Right atrium auricular region (tissue), 2 donors: ENCODE results near the gene LSM14A. TPM values are rescaled to one million over a fixed set of nuclear protein-coding genes. Genes with fewer than 3 reads are reported as not detected.
"Not testable (repeated sequence)": the region's sequence is repeated elsewhere in the genome, so short reads cannot be mapped to it uniquely, and the experiment has no call there.

Source experiments
- DNase-seq: peaks from one replicate; pipeline ENCODE4 v3.0.0-alpha.2; 2019; ENCODE audit warnings: low spot score
- H3K27ac ChIP-seq, 2 donors: fragments of 200-600 bp; sonication (generic); 1 replicate in 1 of 2; 2 replicates in 1 of 2; pipeline ENCODE4 v1.5.1; 2016 to 2019
- H3K27me3 ChIP-seq, 2 donors: fragments of 200-600 bp; sonication (generic); one replicate each; pipeline versions ENCODE4 v1.5.1 to v1.6.0; 2017 to 2019
- H3K36me3 ChIP-seq: fragments of 200-600 bp; sonication (generic); one replicate; pipeline ENCODE4 v1.5.1; 2016
- H3K4me1 ChIP-seq, 2 donors: fragments of 200-600 bp; sonication (generic); one replicate each; pipeline versions ENCODE4 v1.5.1 to v1.6.0; 2017 to 2019
- H3K4me3 ChIP-seq, 2 donors: fragments of 200-600 bp; sonication (generic); 1 replicate in 1 of 2; 2 replicates in 1 of 2; pipeline ENCODE4 v1.5.1; 2017 to 2019; ENCODE audit warnings: mild to moderate bottlenecking in 1 of 2, moderate library complexity in 1 of 2
- H3K9me3 ChIP-seq, 2 donors: fragments of 200-600 bp; sonication (generic); one replicate each; pipeline ENCODE4 v1.5.1; 2019
- total RNA-seq, 2 donors: library from RNA; depleted of rRNA; stranded (reverse); fragments of >200 nt; gene quantifications; one replicate each; pipeline ENCODE4 v1.1.0, GENCODE V29; 2016
- TF ChIP-seq, protein P1 (sequence below), 2 donors: fragments of 200-600 bp; sonication (generic); IDR thresholded peaks; one replicate each; pipeline ENCODE4 v1.5.1; 2019; ENCODE audit warnings: antibody characterized with exemption in 2 of 2

The LSM14A gene
- total RNA-seq, 2 donors from 2014 or later: 60.3 to 80.2 TPM

GRCh38 chr19:34208291-34208884, 36.1 kb downstream of the LSM14A start:
- H3K9me3 ChIP-seq: no peaks in the 10 kb centered on the region
- TF ChIP-seq, protein P1, sequence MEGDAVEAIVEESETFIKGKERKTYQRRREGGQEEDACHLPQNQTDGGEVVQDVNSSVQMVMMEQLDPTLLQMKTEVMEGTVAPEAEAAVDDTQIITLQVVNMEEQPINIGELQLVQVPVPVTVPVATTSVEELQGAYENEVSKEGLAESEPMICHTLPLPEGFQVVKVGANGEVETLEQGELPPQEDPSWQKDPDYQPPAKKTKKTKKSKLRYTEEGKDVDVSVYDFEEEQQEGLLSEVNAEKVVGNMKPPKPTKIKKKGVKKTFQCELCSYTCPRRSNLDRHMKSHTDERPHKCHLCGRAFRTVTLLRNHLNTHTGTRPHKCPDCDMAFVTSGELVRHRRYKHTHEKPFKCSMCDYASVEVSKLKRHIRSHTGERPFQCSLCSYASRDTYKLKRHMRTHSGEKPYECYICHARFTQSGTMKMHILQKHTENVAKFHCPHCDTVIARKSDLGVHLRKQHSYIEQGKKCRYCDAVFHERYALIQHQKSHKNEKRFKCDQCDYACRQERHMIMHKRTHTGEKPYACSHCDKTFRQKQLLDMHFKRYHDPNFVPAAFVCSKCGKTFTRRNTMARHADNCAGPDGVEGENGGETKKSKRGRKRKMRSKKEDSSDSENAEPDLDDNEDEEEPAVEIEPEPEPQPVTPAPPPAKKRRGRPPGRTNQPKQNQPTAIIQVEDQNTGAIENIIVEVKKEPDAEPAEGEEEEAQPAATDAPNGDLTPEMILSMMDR (IDR thresholded peaks at IDR 0.05): no peak
- H3K4me3 ChIP-seq: no peak overlapping the region
- no peak overlapping the region for H3K27ac ChIP-seq
- H3K27me3 ChIP-seq: no peaks in the 10 kb centered on the region
- DNase-seq: no peak
- no peaks in the 10 kb centered on the region for H3K4me1 ChIP-seq
- H3K36me3 ChIP-seq: peaks cover 52% of the 10 kb centered on the region

- H3K27me3 ChIP-seq: no peaks in the 10 kb centered on the region
- H3K27ac ChIP-seq: no peak overlapping the region
- H3K9me3 ChIP-seq: no peaks in the 10 kb centered on the region
- DNase-seq: no peak
- H3K4me3 ChIP-seq: no peak overlapping the region
- TF ChIP-seq, protein P1 (IDR thresholded peaks at IDR 0.05): no peak
- no peaks in the 10 kb centered on the region for H3K4me1 ChIP-seq
- peaks cover 57% of the 10 kb centered on the region for H3K36me3 ChIP-seq
These were observed 37.4 kb downstream of the LSM14A start for GRCh38 chr19:34209726-34210125.

DNA sequence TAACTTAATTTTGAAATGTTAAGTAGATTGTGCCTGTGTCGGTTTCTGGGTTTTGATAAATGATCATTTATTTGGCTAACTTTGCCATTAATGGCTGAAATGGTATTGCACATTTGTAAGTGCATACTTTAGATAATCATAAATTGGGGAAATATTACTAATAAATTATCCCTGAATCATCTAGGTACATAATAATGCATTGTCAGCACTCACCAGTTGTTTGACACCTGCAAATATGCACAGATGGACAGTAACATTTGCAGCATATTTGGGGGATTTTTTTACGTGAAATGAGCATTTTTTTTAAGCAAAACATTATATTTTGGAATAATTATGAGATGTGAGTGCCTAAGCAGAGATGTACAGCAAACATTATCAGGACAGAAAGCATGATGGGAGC, 41.0 kb downstream of the LSM14A start:
- Histone ChIP-seq H3K27me3 (no peaks in the 10 kb centered on the region), H3K9me3 (no peaks in the 10 kb centered on the region), H3K4me3 (no peak overlapping the region), H3K36me3 (peaks cover 67% of the 10 kb centered on the region), H3K27ac (no peak overlapping the region), H3K4me1 (no peaks in the 10 kb centered on the region)
- TF ChIP-seq, protein P1 (IDR thresholded peaks at IDR 0.05): no peak
- no peak for DNase-seq

GRCh38 chr19:34214040-34214439, 41.7 kb downstream of the LSM14A start:
- no peak overlapping the region for H3K27ac ChIP-seq
- H3K4me3 ChIP-seq: no peak overlapping the region
- no peaks in the 10 kb centered on the region for H3K9me3 ChIP-seq
- DNase-seq: no peak
- H3K27me3 ChIP-seq: no peaks in the 10 kb centered on the region
- TF ChIP-seq, protein P1 (IDR thresholded peaks at IDR 0.05): no peak
- no peaks in the 10 kb centered on the region for H3K4me1 ChIP-seq
- H3K36me3 ChIP-seq: peaks cover 62% of the 10 kb centered on the region

DNA sequence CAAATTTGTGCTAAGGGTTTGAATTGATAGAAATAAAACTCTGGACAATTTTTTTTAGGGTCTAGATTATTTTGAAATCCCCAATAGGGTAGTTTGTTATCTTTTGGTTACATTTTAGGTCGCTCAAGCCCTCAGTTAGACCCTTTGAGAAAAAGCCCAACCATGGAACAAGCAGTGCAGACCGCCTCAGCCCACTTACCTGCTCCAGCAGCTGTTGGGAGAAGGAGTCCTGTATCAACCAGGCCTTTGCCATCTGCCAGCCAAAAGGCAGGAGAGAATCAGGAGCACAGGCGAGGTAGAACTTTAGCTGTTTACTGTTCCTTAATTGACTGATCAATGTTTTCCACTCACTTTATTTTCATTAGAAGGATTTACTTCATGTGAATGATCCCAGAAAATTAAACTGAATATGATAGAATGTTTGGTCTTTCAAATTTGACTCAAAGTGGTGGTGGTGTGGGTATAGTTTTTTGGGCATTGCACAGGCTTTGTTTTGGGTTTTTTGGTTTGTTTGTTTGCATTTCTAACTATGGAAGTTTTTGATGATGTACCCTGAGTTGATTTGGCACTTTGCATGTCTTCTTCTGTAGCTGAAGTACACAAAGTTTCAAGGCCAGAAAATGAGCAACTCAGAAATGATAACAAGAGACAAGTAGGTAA, 42.8 kb downstream of the LSM14A start:
- Histone ChIP-seq H3K9me3 (no peaks in the 10 kb centered on the region), H3K27me3 (no peaks in the 10 kb centered on the region), H3K36me3 (peaks cover 52% of the 10 kb centered on the region), H3K4me3 (no peak overlapping the region), H3K4me1 (no peaks in the 10 kb centered on the region), H3K27ac (no peak overlapping the region)
- DNase-seq: no peak
- TF ChIP-seq, protein P1 (IDR thresholded peaks at IDR 0.05): no peak

DNA sequence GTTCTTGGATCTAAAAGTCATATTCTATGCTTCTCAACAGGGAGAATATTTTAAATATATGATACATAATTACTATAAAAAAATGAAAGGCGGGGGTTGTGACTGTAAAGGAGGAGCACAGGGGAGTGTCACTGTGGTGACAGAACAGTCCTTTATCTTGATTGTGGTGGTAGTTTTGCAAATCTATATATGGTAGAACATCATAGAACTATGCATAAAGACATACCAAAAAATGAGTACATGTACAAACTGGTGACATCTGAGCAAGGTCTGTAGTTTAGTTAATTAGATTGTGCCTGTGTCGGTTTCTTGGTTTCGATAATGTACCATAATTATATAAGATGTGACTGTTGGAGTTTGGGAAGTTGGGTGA, 43.3 kb downstream of the LSM14A start:
- TF ChIP-seq, protein P1 (IDR thresholded peaks at IDR 0.05): no peak

GRCh38 chr19:34216745-34217219, 44.5 kb downstream of the LSM14A start:
- not testable (repeated sequence) for H3K4me1 ChIP-seq, H3K9me3 ChIP-seq, DNase-seq, H3K27ac ChIP-seq, H3K4me3 ChIP-seq, H3K27me3 ChIP-seq
- H3K36me3 ChIP-seq: peaks cover 42% of the 10 kb centered on the region

More for the DNA sequence above, 43.3 kb downstream of the LSM14A start:
- Histone ChIP-seq H3K27ac (no peak overlapping the region), H3K4me3 (no peak overlapping the region), H3K27me3 (no peaks in the 10 kb centered on the region), H3K9me3 (no peaks in the 10 kb centered on the region), H3K36me3 (peaks cover 47% of the 10 kb centered on the region), H3K4me1 (no peaks in the 10 kb centered on the region)
- no peak for DNase-seq
